Small intestine (tissue), 16 donors: ENCODE measurements around the gene CYSLTR1. TPM values are rescaled to one million over a fixed set of nuclear protein-coding genes. Genes with fewer than 3 reads are reported as not detected.
A peak's percentile ranks its signal among the peaks of the same experiment; 100 is the strongest.

ENCODE experiments used
- DNase-seq, 2 donors: peaks; one replicate each; pipeline versions ENCODE4 v3.0.0 to v3.0.0-alpha.2; 2013
- FAIRE-seq: peaks from 2 replicates; lab custom pipeline; 2012; peaks lifted over from hg19 to GRCh38; lab: Jason Lieb, UNC
- H3K27ac ChIP-seq, 3 donors: one replicate each; pipeline ENCODE4 v1.5.1; 2013; ENCODE audit warnings: low read length in 2 of 3, mild to moderate bottlenecking in 2 of 3, control low read depth in 1 of 3, inconsistent platforms in 1 of 3, low read depth in 1 of 3, moderate library complexity in 1 of 3
- H3K27me3 ChIP-seq, 3 donors: one replicate each; pipeline ENCODE4 v1.6.1; 2013; ENCODE audit warnings: low read length in 3 of 3, inconsistent platforms in 1 of 3; ENCODE audit not compliant: control insufficient read depth in 3 of 3, insufficient read depth in 3 of 3
- H3K36me3 ChIP-seq, 3 donors: one replicate each; pipeline ENCODE4 v1.6.1; 2013; ENCODE audit warnings: low read length in 3 of 3, inconsistent platforms in 1 of 3, low read depth in 1 of 3, mild to moderate bottlenecking in 1 of 3, moderate library complexity in 1 of 3; ENCODE audit not compliant: control insufficient read depth in 3 of 3, insufficient read depth in 2 of 3
- H3K4me1 ChIP-seq, 3 donors: one replicate each; pipeline ENCODE4 v1.6.1; 2013; ENCODE audit warnings: low read length in 2 of 3, inconsistent platforms in 1 of 3, low read depth in 1 of 3, mild to moderate bottlenecking in 1 of 3, moderate library complexity in 1 of 3; ENCODE audit not compliant: control insufficient read depth in 3 of 3, insufficient read depth in 2 of 3
- H3K4me3 ChIP-seq, 3 donors: one replicate each; pipeline ENCODE4 v1.5.1; 2013; ENCODE audit warnings: low read length in 3 of 3, control low read depth in 1 of 3, inconsistent platforms in 1 of 3, low read depth in 1 of 3, mild to moderate bottlenecking in 1 of 3, moderate library complexity in 1 of 3
- H3K9me3 ChIP-seq, 2 donors: one replicate each; pipeline ENCODE4 v1.6.1; 2013; ENCODE audit warnings: low read depth in 1 of 2, low read length in 1 of 2; ENCODE audit not compliant: control insufficient read depth in 2 of 2, insufficient read depth in 1 of 2
- WGBS, 3 donors: extraction: QIAGEN DNeasy Blood & Tissue Kit; methylation state at CpG; one replicate each; pipeline ENCODE4 v1.1.7; 2013; 5-methylcytosine and 5-hydroxymethylcytosine counted together
- long read RNA-seq, 10 donors: transcript quantifications; one replicate each; lab custom pipeline, GENCODE V29; 2026
- polyA plus RNA-seq, 4 donors: library from polyadenylated mRNA; stranded (reverse) in 3 of 4; unstranded in 1 of 4; fragments of 200-250 nt in 3 of 4; fragments of 120-200 nt in 1 of 4; gene quantifications; one replicate each; pipeline versions ENCODE4 v1.2.1 to v1.2.3, GENCODE V29; 2013
- donor health status: healthy with polysubstance abuse.
- donor health status: control.
- donor health status: control.
- donor health status: Bipolar disorder and iron deficiency.
- donor health status: healthy.

The CYSLTR1 gene
- polyA plus RNA-seq: 1 to 10 TPM in 2 of 4 donors, under 1 TPM in 1, not detected in 1; 0.79 to 1.9 (median 1.1) TPM
- long read RNA-seq, donor 1, partial matches to known transcripts: 0 of 3 reads
- long read RNA-seq, donor 1, other reads (novel, unspliced or antisense): 0 of 3 reads
- long read RNA-seq, donor 2, partial matches to known transcripts: 0 of 1 reads
- long read RNA-seq, donor 2, other reads (novel, unspliced or antisense): 0 of 1 reads
- long read RNA-seq, donor 3, partial matches to known transcripts: 0 of 1 reads
- long read RNA-seq, donor 3, other reads (novel, unspliced or antisense): 0 of 1 reads
- long read RNA-seq, donor 4: 0 reads
- long read RNA-seq, donor 5: 0 reads
- long read RNA-seq, donor 6: 0 reads
- long read RNA-seq, donor 7: 0 reads
- long read RNA-seq, donor 8: 0 reads
- long read RNA-seq, donor 9: 0 reads
- long read RNA-seq, donor 10, partial matches to known transcripts: 0 of 1 reads
- long read RNA-seq, donor 10, other reads (novel, unspliced or antisense): 0 of 1 reads

- Histone ChIP-seq H3K36me3 (no peaks in the 10 kb centered on the region), H3K27ac (peak within 1 kb of the TSS in 1 of 3 donors; percentile 58), H3K9me3 (no peaks in the 10 kb centered on the region), H3K4me3 (peak within 1 kb of the TSS in 1 of 3 donors; percentile 15), H3K27me3 (no peaks in the 10 kb centered on the region), H3K4me1 (no peaks in the 10 kb centered on the region)
- FAIRE-seq (no peak), DNase-seq (no peak)
- 12 to 25% (median 20%) methylated on average over 6 to 7 of the region's 7 CpGs for WGBS, 3 donors
Measured at GRCh38 chrX:78327370-78328086, at the start of gene CYSLTR1. Gene CYSLTR1 (minus strand): TSS chrX:78327611. CDS start chrX:78273746, 53,865 bp downstream.

- DNase-seq (no peak), FAIRE-seq (no peak)
- Histone ChIP-seq H3K36me3 (no peaks in the 10 kb centered on the region), H3K4me3 (no peak overlapping the region), H3K27ac (no peak overlapping the region), H3K4me1 (no peaks in the 10 kb centered on the region), H3K27me3 (no peaks in the 10 kb centered on the region), H3K9me3 (no peaks in the 10 kb centered on the region)
- 58 to 88% (median 71%) methylated on average over 2 of the region's 2 CpGs for WGBS, 3 donors
Measured at GRCh38 chrX:78377186-78377585, 49.8 kb upstream of the CYSLTR1 start.

GRCh38 chrX:78375894-78376293, 48.5 kb upstream of the CYSLTR1 start:
- no peaks in the 10 kb centered on the region for H3K9me3 ChIP-seq
- H3K4me1 ChIP-seq: no peaks in the 10 kb centered on the region
- H3K27ac ChIP-seq: no peak overlapping the region
- no peaks in the 10 kb centered on the region for H3K27me3 ChIP-seq
- FAIRE-seq (no peak), DNase-seq (peak; percentile 0 to 3)
- no peak overlapping the region for H3K4me3 ChIP-seq
- no peaks in the 10 kb centered on the region for H3K36me3 ChIP-seq

GRCh38 chrX:78366576-78366975, 39.2 kb upstream of the CYSLTR1 start:
- no peaks in the 10 kb centered on the region for H3K4me1 ChIP-seq
- no peaks in the 10 kb centered on the region for H3K27me3 ChIP-seq
- H3K9me3 ChIP-seq: no peaks in the 10 kb centered on the region
- no peaks in the 10 kb centered on the region for H3K36me3 ChIP-seq
- H3K27ac ChIP-seq: no peak overlapping the region
- H3K4me3 ChIP-seq: no peak overlapping the region
- FAIRE-seq (no peak), DNase-seq (no peak)
- 39 to 83% (median 50%) methylated on average over 1 of the region's 1 CpG for WGBS, 3 donors

- H3K4me1 ChIP-seq: no peaks in the 10 kb centered on the region
- no peak overlapping the region for H3K4me3 ChIP-seq
- 89 to 91% (median 89%) methylated on average over 4 of the region's 4 CpGs for WGBS, 3 donors
- H3K27me3 ChIP-seq: no peaks in the 10 kb centered on the region
- no peak for FAIRE-seq
- no peaks in the 10 kb centered on the region for H3K36me3 ChIP-seq
- no peak overlapping the region for H3K27ac ChIP-seq
- no peak for DNase-seq
- no peaks in the 10 kb centered on the region for H3K9me3 ChIP-seq
Measured at GRCh38 chrX:78357342-78358055, 30.1 kb upstream of the CYSLTR1 start.

- Histone ChIP-seq H3K27ac (no peak overlapping the region), H3K4me1 (no peaks in the 10 kb centered on the region), H3K4me3 (no peak overlapping the region), H3K27me3 (no peaks in the 10 kb centered on the region), H3K36me3 (no peaks in the 10 kb centered on the region), H3K9me3 (no peaks in the 10 kb centered on the region)
- DNase-seq (no peak), FAIRE-seq (no peak)
Measured at GRCh38 chrX:78333521-78333920, 6.1 kb upstream of the CYSLTR1 start.

- H3K27ac ChIP-seq: no peak overlapping the region
- H3K36me3 ChIP-seq: no peaks in the 10 kb centered on the region
- H3K4me3 ChIP-seq: no peak overlapping the region
- no peaks in the 10 kb centered on the region for H3K27me3 ChIP-seq
- no peaks in the 10 kb centered on the region for H3K4me1 ChIP-seq
- FAIRE-seq: no peak
- H3K9me3 ChIP-seq: no peaks in the 10 kb centered on the region
- no peak for DNase-seq
- WGBS, 3 donors: 47 to 59% (median 52%) methylated on average over 1 of the region's 1 CpG
Measured at GRCh38 chrX:78331708-78332107, 4.3 kb upstream of the CYSLTR1 start.

GRCh38 chrX:78330540-78330939, 3.1 kb upstream of the CYSLTR1 start:
- Histone ChIP-seq H3K4me3 (no peak overlapping the region), H3K27me3 (no peaks in the 10 kb centered on the region), H3K27ac (no peak overlapping the region), H3K9me3 (no peaks in the 10 kb centered on the region), H3K4me1 (no peaks in the 10 kb centered on the region), H3K36me3 (no peaks in the 10 kb centered on the region)
- no peak for FAIRE-seq
- DNase-seq: no peak
- WGBS, 3 donors: 27 to 61% (median 29%) methylated on average over 1 of the region's 1 CpG
